HEK293 (cell line): ENCODE data around the gene CEACAM1.

Source experiments
- KLF16 ChIP-seq: fragments of 450-650 bp; formaldehyde crosslinking; IDR thresholded peaks from 2 replicates; pipeline ENCODE4 v1.5.1; 2017; ENCODE audit warnings: missing biosample characterization, missing genetic modification characterization
- KLF7 ChIP-seq: fragments of 450-650 bp; formaldehyde crosslinking; IDR thresholded peaks from 2 replicates; pipeline ENCODE4 v1.5.1; 2016; ENCODE audit warnings: missing biosample characterization, missing genetic modification characterization, borderline replicate concordance
- SALL2 ChIP-seq: fragments of 450-650 bp; formaldehyde crosslinking; IDR thresholded peaks from 2 replicates; pipeline ENCODE4 v1.5.0; 2017; ENCODE audit warnings: missing biosample characterization, mild to moderate bottlenecking, missing genetic modification characterization, borderline replicate concordance
- SETDB1 ChIP-seq: IDR thresholded peaks from one replicate; pipeline ENCODE4 v1.6.1; 2017; ENCODE audit warnings: mild to moderate bottlenecking, low read length, moderate library complexity, mixed read lengths; ENCODE audit not compliant: insufficient read length
- ZBTB1 ChIP-seq: fragments of 450-650 bp; formaldehyde crosslinking; IDR thresholded peaks from 2 replicates; pipeline ENCODE4 v1.5.1; 2016; ENCODE audit warnings: missing biosample characterization, missing genetic modification characterization
- ZBTB21 ChIP-seq: fragments of 450-650 bp; formaldehyde crosslinking; IDR thresholded peaks from 2 replicates; pipeline ENCODE4 v1.5.1; 2017; ENCODE audit warnings: missing biosample characterization, missing genetic modification characterization
- ZBTB7A ChIP-seq: fragments of 450-650 bp; formaldehyde crosslinking; IDR thresholded peaks from 2 replicates; pipeline ENCODE4 v1.5.1; 2016; ENCODE audit warnings: low read depth, missing biosample characterization, missing genetic modification characterization
- ZBTB8A ChIP-seq: fragments of 450-650 bp; formaldehyde crosslinking; IDR thresholded peaks from 2 replicates; pipeline ENCODE4 v1.5.1; 2016; ENCODE audit warnings: missing biosample characterization, missing genetic modification characterization
- ZNF133 ChIP-seq: fragments of 450-650 bp; formaldehyde crosslinking; IDR thresholded peaks from 2 replicates; pipeline ENCODE4 v1.5.1; 2016; ENCODE audit warnings: missing biosample characterization, missing genetic modification characterization
- ZNF184 ChIP-seq: fragments of 450-650 bp; IDR thresholded peaks from 2 replicates; pipeline ENCODE4 v1.5.1; 2018; ENCODE audit warnings: missing biosample characterization, mild to moderate bottlenecking, missing genetic modification characterization
- ZNF202 ChIP-seq: fragments of 450-650 bp; formaldehyde crosslinking; IDR thresholded peaks from 2 replicates; pipeline ENCODE4 v1.5.1; 2016; ENCODE audit warnings: missing biosample characterization, missing genetic modification characterization, borderline replicate concordance
- ZNF239 ChIP-seq: fragments of 450-650 bp; formaldehyde crosslinking; IDR thresholded peaks from 2 replicates; pipeline ENCODE4 v1.5.1; 2016; ENCODE audit warnings: missing biosample characterization, missing genetic modification characterization
- ZNF366 ChIP-seq: fragments of 450-650 bp; formaldehyde crosslinking; conservative IDR thresholded peaks from 2 replicates; pipeline ENCODE4 v1.5.1; 2016; ENCODE audit warnings: missing biosample characterization, missing genetic modification characterization
- ZNF391 ChIP-seq: fragments of 450-650 bp; formaldehyde crosslinking; IDR thresholded peaks from 2 replicates; pipeline ENCODE4 v1.5.1; 2016; ENCODE audit warnings: low read depth, missing biosample characterization, missing genetic modification characterization, borderline replicate concordance
- ZNF404 ChIP-seq: fragments of 450-650 bp; formaldehyde crosslinking; IDR thresholded peaks from 2 replicates; pipeline ENCODE4 v1.5.1; 2017; ENCODE audit warnings: missing biosample characterization, missing genetic modification characterization
- ZNF416 ChIP-seq: fragments of 450-650 bp; formaldehyde crosslinking; IDR thresholded peaks from 2 replicates; pipeline ENCODE4 v1.5.1; 2016; ENCODE audit warnings: missing biosample characterization, missing genetic modification characterization
- ZNF48 ChIP-seq: fragments of 450-650 bp; formaldehyde crosslinking; IDR thresholded peaks from 2 replicates; pipeline ENCODE4 v1.5.1; 2016; ENCODE audit warnings: missing biosample characterization, missing genetic modification characterization
- ZNF510 ChIP-seq: fragments of 450-650 bp; formaldehyde crosslinking; IDR thresholded peaks from 2 replicates; pipeline ENCODE4 v1.5.1; 2018; ENCODE audit warnings: mild to moderate bottlenecking, missing genetic modification characterization, missing biosample characterization; ENCODE audit not compliant: insufficient replicate concordance
- ZNF624 ChIP-seq: fragments of 450-650 bp; formaldehyde crosslinking; IDR thresholded peaks from 2 replicates; pipeline ENCODE4 v1.5.1; 2017; ENCODE audit warnings: missing biosample characterization, missing genetic modification characterization
- ZNF664 ChIP-seq: fragments of 450-650 bp; formaldehyde crosslinking; IDR thresholded peaks from 2 replicates; pipeline ENCODE4 v1.5.1; 2016; ENCODE audit warnings: missing biosample characterization, missing genetic modification characterization
- ZNF670 ChIP-seq: fragments of 450-650 bp; formaldehyde crosslinking; IDR thresholded peaks from 2 replicates; pipeline ENCODE4 v1.5.1; 2016; ENCODE audit warnings: missing biosample characterization, missing genetic modification characterization, low read depth
- ZNF701 ChIP-seq: fragments of 450-650 bp; formaldehyde crosslinking; IDR thresholded peaks from 2 replicates; pipeline ENCODE4 v1.5.1; 2016; ENCODE audit warnings: missing biosample characterization, missing genetic modification characterization
- ZNF830 ChIP-seq: fragments of 450-650 bp; IDR thresholded peaks from 2 replicates; pipeline ENCODE4 v1.5.0; 2018; ENCODE audit warnings: missing biosample characterization, missing genetic modification characterization, low read depth, mild to moderate bottlenecking, moderate library complexity
- TF ChIP-seq, protein P1 (sequence below): fragments of 450-650 bp; formaldehyde crosslinking; IDR thresholded peaks from 2 replicates; pipeline ENCODE4 v1.5.1; 2016; ENCODE audit warnings: missing biosample characterization, missing genetic modification characterization
- TF ChIP-seq, protein P2 (sequence below): fragments of 450-650 bp; formaldehyde crosslinking; IDR thresholded peaks from 2 replicates; pipeline ENCODE4 v1.5.1; 2016; ENCODE audit warnings: missing biosample characterization, missing genetic modification characterization
- TF ChIP-seq, protein P3 (sequence below): fragments of 450-650 bp; formaldehyde crosslinking; IDR thresholded peaks from 2 replicates; pipeline ENCODE4 v1.5.1; 2016; ENCODE audit warnings: missing biosample characterization, missing genetic modification characterization
- TF ChIP-seq, protein P4 (sequence below): fragments of 450-650 bp; formaldehyde crosslinking; IDR thresholded peaks from 2 replicates; pipeline ENCODE4 v1.5.1; 2016; ENCODE audit warnings: missing biosample characterization, missing genetic modification characterization, borderline replicate concordance
- TF ChIP-seq, protein P5 (sequence below): fragments of 450-650 bp; formaldehyde crosslinking; IDR thresholded peaks from 2 replicates; pipeline ENCODE4 v1.5.1; 2016; ENCODE audit warnings: missing biosample characterization, missing genetic modification characterization
- TF ChIP-seq, protein P6 (sequence below): fragments of 450-650 bp; formaldehyde crosslinking; IDR thresholded peaks from 2 replicates; pipeline ENCODE4 v1.5.1; 2017; ENCODE audit warnings: missing biosample characterization, missing genetic modification characterization

CEACAM1 gene

DNA sequence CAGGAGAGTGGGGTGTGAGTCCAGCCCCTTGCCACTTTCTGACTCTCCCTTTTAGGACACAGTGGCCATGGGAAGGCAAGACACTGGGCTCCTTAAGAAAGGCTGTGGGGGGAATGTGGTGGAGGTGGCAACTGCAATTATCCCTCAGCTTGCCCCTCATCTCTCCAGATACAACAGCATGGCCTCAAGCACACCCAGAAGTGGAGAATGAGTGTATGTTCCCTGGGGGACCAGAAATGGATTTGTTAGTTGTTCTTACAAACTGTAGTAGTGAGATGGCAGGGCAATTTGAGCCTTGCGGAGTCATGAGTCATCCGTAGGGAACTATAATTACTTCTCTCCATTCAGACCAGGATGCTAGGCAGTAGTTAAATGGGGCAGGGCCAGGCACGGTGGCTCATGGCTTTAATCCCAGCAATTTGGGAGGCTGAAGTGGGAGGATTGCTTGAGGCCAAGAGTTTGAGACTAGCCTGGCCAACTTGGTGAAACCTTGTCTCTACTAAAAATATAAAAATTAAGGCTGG is 59.9 kb downstream of the CEACAM1 start (continued):
- peak; percentile 51 for TF ChIP-seq ZNF133 (tag by site-specific recombination)
- TF ChIP-seq, protein P1, sequence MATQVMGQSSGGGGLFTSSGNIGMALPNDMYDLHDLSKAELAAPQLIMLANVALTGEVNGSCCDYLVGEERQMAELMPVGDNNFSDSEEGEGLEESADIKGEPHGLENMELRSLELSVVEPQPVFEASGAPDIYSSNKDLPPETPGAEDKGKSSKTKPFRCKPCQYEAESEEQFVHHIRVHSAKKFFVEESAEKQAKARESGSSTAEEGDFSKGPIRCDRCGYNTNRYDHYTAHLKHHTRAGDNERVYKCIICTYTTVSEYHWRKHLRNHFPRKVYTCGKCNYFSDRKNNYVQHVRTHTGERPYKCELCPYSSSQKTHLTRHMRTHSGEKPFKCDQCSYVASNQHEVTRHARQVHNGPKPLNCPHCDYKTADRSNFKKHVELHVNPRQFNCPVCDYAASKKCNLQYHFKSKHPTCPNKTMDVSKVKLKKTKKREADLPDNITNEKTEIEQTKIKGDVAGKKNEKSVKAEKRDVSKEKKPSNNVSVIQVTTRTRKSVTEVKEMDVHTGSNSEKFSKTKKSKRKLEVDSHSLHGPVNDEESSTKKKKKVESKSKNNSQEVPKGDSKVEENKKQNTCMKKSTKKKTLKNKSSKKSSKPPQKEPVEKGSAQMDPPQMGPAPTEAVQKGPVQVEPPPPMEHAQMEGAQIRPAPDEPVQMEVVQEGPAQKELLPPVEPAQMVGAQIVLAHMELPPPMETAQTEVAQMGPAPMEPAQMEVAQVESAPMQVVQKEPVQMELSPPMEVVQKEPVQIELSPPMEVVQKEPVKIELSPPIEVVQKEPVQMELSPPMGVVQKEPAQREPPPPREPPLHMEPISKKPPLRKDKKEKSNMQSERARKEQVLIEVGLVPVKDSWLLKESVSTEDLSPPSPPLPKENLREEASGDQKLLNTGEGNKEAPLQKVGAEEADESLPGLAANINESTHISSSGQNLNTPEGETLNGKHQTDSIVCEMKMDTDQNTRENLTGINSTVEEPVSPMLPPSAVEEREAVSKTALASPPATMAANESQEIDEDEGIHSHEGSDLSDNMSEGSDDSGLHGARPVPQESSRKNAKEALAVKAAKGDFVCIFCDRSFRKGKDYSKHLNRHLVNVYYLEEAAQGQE (tag by site-specific recombination): no peak
- TF ChIP-seq ZNF416 (tag by site-specific recombination): peak; percentile 66; the same call in 1 of the 2 replicates
- TF ChIP-seq, protein P2, sequence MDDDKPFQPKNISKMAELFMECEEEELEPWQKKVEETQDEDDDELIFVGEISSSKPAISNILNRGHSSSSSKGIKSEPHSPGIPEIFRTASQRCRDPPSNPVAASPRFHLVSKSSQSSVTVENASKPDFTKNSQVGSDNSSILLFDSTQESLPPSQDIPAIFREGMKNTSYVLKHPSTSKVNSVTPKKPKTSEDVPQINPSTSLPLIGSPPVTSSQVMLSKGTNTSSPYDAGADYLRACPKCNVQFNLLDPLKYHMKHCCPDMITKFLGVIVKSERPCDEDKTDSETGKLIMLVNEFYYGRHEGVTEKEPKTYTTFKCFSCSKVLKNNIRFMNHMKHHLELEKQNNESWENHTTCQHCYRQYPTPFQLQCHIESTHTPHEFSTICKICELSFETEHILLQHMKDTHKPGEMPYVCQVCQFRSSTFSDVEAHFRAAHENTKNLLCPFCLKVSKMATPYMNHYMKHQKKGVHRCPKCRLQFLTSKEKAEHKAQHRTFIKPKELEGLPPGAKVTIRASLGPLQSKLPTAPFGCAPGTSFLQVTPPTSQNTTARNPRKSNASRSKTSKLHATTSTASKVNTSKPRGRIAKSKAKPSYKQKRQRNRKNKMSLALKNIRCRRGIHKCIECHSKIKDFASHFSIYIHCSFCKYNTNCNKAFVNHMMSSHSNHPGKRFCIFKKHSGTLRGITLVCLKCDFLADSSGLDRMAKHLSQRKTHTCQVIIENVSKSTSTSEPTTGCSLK: no peak
- TF ChIP-seq ZNF48 (tag by site-specific recombination): no peak
- no peak for TF ChIP-seq ZNF701 (tag by site-specific recombination)
- TF ChIP-seq ZBTB8A (tag by site-specific recombination): peak; percentile 64
- peak; percentile 47; the same call in 1 of the 2 replicates for TF ChIP-seq KLF16 (tag by site-specific recombination)
- TF ChIP-seq ZNF366 (tag by site-specific recombination): peak; percentile 75
- no peak for TF ChIP-seq ZNF239
- no peak for TF ChIP-seq SALL2 (tag by site-specific recombination)
- TF ChIP-seq ZBTB1: peak; percentile 12; the same call in 1 of the 2 replicates
- TF ChIP-seq SETDB1: no peak
- no peak for TF ChIP-seq ZNF624 (tag by site-specific recombination)
- peak; percentile 10; the same call in 1 of the 2 replicates for TF ChIP-seq ZNF664 (tag by site-specific recombination)
- peak; percentile 71; the same call in 1 of the 2 replicates for TF ChIP-seq ZNF184
- no peak for TF ChIP-seq ZNF830 (tag by site-specific recombination)
- TF ChIP-seq, protein P3, sequence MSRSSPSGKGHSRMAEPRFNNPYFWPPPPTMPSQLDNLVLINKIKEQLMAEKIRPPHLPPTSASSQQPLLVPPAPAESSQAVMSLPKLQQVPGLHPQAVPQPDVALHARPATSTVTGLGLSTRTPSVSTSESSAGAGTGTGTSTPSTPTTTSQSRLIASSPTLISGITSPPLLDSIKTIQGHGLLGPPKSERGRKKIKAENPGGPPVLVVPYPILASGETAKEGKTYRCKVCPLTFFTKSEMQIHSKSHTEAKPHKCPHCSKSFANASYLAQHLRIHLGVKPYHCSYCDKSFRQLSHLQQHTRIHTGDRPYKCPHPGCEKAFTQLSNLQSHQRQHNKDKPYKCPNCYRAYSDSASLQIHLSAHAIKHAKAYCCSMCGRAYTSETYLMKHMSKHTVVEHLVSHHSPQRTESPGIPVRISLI (tag by site-specific recombination): no peak
- TF ChIP-seq ZNF510 (tag by site-specific recombination): no peak
- no peak for TF ChIP-seq ZNF404
- TF ChIP-seq ZNF202 (tag by site-specific recombination): no peak
- TF ChIP-seq KLF7 (tag by site-specific recombination): no peak
- TF ChIP-seq ZBTB21 (tag by site-specific recombination): peak; percentile 10; the same call in 1 of the 2 replicates
- TF ChIP-seq ZNF670 (tag by site-specific recombination): no peak
- TF ChIP-seq, protein P4, sequence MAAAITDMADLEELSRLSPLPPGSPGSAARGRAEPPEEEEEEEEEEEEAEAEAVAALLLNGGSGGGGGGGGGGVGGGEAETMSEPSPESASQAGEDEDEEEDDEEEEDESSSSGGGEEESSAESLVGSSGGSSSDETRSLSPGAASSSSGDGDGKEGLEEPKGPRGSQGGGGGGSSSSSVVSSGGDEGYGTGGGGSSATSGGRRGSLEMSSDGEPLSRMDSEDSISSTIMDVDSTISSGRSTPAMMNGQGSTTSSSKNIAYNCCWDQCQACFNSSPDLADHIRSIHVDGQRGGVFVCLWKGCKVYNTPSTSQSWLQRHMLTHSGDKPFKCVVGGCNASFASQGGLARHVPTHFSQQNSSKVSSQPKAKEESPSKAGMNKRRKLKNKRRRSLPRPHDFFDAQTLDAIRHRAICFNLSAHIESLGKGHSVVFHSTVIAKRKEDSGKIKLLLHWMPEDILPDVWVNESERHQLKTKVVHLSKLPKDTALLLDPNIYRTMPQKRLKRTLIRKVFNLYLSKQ: no peak
- TF ChIP-seq, protein P5, sequence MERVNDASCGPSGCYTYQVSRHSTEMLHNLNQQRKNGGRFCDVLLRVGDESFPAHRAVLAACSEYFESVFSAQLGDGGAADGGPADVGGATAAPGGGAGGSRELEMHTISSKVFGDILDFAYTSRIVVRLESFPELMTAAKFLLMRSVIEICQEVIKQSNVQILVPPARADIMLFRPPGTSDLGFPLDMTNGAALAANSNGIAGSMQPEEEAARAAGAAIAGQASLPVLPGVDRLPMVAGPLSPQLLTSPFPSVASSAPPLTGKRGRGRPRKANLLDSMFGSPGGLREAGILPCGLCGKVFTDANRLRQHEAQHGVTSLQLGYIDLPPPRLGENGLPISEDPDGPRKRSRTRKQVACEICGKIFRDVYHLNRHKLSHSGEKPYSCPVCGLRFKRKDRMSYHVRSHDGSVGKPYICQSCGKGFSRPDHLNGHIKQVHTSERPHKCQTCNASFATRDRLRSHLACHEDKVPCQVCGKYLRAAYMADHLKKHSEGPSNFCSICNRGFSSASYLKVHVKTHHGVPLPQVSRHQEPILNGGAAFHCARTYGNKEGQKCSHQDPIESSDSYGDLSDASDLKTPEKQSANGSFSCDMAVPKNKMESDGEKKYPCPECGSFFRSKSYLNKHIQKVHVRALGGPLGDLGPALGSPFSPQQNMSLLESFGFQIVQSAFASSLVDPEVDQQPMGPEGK (tag by site-specific recombination): peak; percentile 86
- TF ChIP-seq ZNF391 (tag by site-specific recombination): peak; percentile 82
- TF ChIP-seq ZBTB7A (tag by site-specific recombination): no peak
- TF ChIP-seq, protein P6, sequence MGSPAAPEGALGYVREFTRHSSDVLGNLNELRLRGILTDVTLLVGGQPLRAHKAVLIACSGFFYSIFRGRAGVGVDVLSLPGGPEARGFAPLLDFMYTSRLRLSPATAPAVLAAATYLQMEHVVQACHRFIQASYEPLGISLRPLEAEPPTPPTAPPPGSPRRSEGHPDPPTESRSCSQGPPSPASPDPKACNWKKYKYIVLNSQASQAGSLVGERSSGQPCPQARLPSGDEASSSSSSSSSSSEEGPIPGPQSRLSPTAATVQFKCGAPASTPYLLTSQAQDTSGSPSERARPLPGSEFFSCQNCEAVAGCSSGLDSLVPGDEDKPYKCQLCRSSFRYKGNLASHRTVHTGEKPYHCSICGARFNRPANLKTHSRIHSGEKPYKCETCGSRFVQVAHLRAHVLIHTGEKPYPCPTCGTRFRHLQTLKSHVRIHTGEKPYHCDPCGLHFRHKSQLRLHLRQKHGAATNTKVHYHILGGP: no peak
